Calu3 (cell line): ENCODE measurements around the gene GINS1. TPM values are rescaled to one million over a fixed set of nuclear protein-coding genes. Genes with fewer than 3 reads are reported as not detected.

Experiments
- BruUV-seq: library from RNA; stranded (reverse); fragments of 400-500 nt; replicated peaks from 2 replicates; lab custom pipeline; 2021; lab: Mats Ljungman, UMichigan
- CTCF ChIA-PET: fragments of 300-600 bp; sonication (Branson Sonifier 250); formaldehyde crosslinking; loops from one replicate; lab custom pipeline; 2022; ENCODE audit warnings: antibody characterized with exemption; lab: Charles Lee
- DNase-seq: peaks from one replicate; pipeline ENCODE4 v3.0.0; 2022
- H3K27ac Mint-ChIP-seq: one replicate; pipeline ENCODE4 v1.8.0; 2022; ENCODE audit warnings: mixed read lengths; ENCODE audit not compliant: unreplicated experiment
- H3K27me3 Mint-ChIP-seq: one replicate; pipeline ENCODE4 v1.8.0; 2022; ENCODE audit warnings: mixed read lengths; ENCODE audit not compliant: unreplicated experiment
- H3K36me3 Mint-ChIP-seq: one replicate; pipeline ENCODE4 v1.8.0; 2022; ENCODE audit warnings: mild to moderate bottlenecking, moderate library complexity, mixed read lengths; ENCODE audit not compliant: insufficient read depth, unreplicated experiment
- H3K4me1 Mint-ChIP-seq: one replicate; pipeline ENCODE4 v1.8.0; 2022; ENCODE audit warnings: mild to moderate bottlenecking, low read depth, mixed read lengths; ENCODE audit not compliant: unreplicated experiment
- H3K4me3 Mint-ChIP-seq: one replicate; pipeline ENCODE4 v1.8.0; 2022; ENCODE audit warnings: mild to moderate bottlenecking, low read depth, moderate library complexity, mixed read lengths; ENCODE audit not compliant: unreplicated experiment
- H3K9me3 Mint-ChIP-seq: one replicate; pipeline ENCODE4 v1.8.0; 2022; ENCODE audit warnings: low read depth, mixed read lengths; ENCODE audit not compliant: unreplicated experiment
- CTCF ChIP-seq: fragments of 200-600 bp; IDR thresholded peaks from one replicate; pipeline ENCODE4 v1.8.0; 2022; ENCODE audit warnings: antibody characterized with exemption; ENCODE audit not compliant: unreplicated experiment
- intact Hi-C: fragments of 100-400 bp; cut with micrococcal nuclease; formaldehyde crosslinking; loops from one replicate; pipeline ENCODE4 v1.10.0; 2022; ENCODE audit not compliant: unreplicated experiment
- total RNA-seq: library from RNA; stranded (reverse); gene quantifications from 2 replicates; pipeline ENCODE4 v1.2.3, GENCODE V29; 2022

Gene GINS1
- total RNA-seq, 1 experiment from 2014 or later, result 10.3 TPM

- Mint-ChIP-seq H3K4me1 (no peaks in the 10 kb centered on the region), H3K9me3 (no peaks in the 10 kb centered on the region), H3K36me3 (no peaks in the 10 kb centered on the region), H3K4me3 (no peak overlapping the region), H3K27me3 (no peaks in the 10 kb centered on the region), H3K27ac (no peak overlapping the region)
- no peak for TF ChIP-seq CTCF
- DNase-seq, result no peak
- BruUV-seq, result no TSS peak
- intact Hi-C loops, result no loop called here
- CTCF ChIA-PET, result no interaction called here
These were observed 37.5 kb upstream of the GINS1 start for GRCh38 chr20:25369971-25370370.

GRCh38 chr20:25372584-25373336 lies 34.7 kb upstream of the GINS1 start:
- Mint-ChIP-seq H3K27ac (no peak overlapping the region), H3K27me3 (no peaks in the 10 kb centered on the region), H3K4me3 (no peak overlapping the region), H3K36me3 (no peaks in the 10 kb centered on the region), H3K4me1 (no peaks in the 10 kb centered on the region), H3K9me3 (no peaks in the 10 kb centered on the region)
- BruUV-seq, result no TSS peak
- CTCF ChIA-PET, result no interaction called here
- DNase-seq, result no peak
- no peak for TF ChIP-seq CTCF
- intact Hi-C loops, result no loop called here

GRCh38 chr20:25374842-25375241 lies 32.6 kb upstream of the GINS1 start:
- H3K36me3 Mint-ChIP-seq, result no peaks in the 10 kb centered on the region
- CTCF ChIA-PET, result no interaction called here
- no peaks in the 10 kb centered on the region for H3K4me1 Mint-ChIP-seq
- no peak overlapping the region for H3K4me3 Mint-ChIP-seq
- intact Hi-C loops, result no loop called here
- no peak for TF ChIP-seq CTCF
- no peaks in the 10 kb centered on the region for H3K9me3 Mint-ChIP-seq
- no peak for DNase-seq
- no peak overlapping the region for H3K27ac Mint-ChIP-seq
- no peaks in the 10 kb centered on the region for H3K27me3 Mint-ChIP-seq
- BruUV-seq, result no TSS peak

- TF ChIP-seq CTCF, result no peak
- CTCF ChIA-PET, result no interaction called here
- Mint-ChIP-seq H3K36me3 (no peaks in the 10 kb centered on the region), H3K27ac (no peak overlapping the region), H3K4me1 (no peaks in the 10 kb centered on the region), H3K9me3 (no peaks in the 10 kb centered on the region), H3K27me3 (no peaks in the 10 kb centered on the region), H3K4me3 (no peak overlapping the region)
- BruUV-seq, result no TSS peak
- intact Hi-C loops, result no loop called here
- no peak for DNase-seq
These were observed 31.2 kb upstream of the GINS1 start for GRCh38 chr20:25376236-25376635.
